ENCODE data around the gene CPNE8. TPM values are rescaled to one million over a fixed set of nuclear protein-coding genes. Genes with fewer than 3 reads are reported as not detected.

The CPNE8 gene
- total and polyA plus RNA-seq, 3 donors from 2014 or later = 9.3 to 13.1 (median 12.6) TPM

GRCh38 chr12:38629064-38629463, 276.3 kb downstream of the CPNE8 start:
- DNase-seq = no peak
- WGBS, 2 donors = 74 to 84% methylated on average over 2 of the region's 2 CpGs
- H3K9me3 ChIP-seq = no peaks in the 10 kb centered on the region
- no peaks in the 10 kb centered on the region for H3K36me3 ChIP-seq (ENCODE audit: low read depth, missing control alignments)
- H3K27me3 ChIP-seq = no peaks in the 10 kb centered on the region
- intact Hi-C loops (cut with DNase I; ENCODE audit: low total_unique reads) = no loop called here
- no peak overlapping the region for H3K4me3 ChIP-seq
- no peak overlapping the region for H3K27ac ChIP-seq
- TF ChIP-seq POLR2A (IDR thresholded peaks at IDR 0.05) = no peak
- no peak for TF ChIP-seq CTCF (IDR thresholded peaks at IDR 0.05)
- no peaks in the 10 kb centered on the region for H3K4me1 ChIP-seq

DNA sequence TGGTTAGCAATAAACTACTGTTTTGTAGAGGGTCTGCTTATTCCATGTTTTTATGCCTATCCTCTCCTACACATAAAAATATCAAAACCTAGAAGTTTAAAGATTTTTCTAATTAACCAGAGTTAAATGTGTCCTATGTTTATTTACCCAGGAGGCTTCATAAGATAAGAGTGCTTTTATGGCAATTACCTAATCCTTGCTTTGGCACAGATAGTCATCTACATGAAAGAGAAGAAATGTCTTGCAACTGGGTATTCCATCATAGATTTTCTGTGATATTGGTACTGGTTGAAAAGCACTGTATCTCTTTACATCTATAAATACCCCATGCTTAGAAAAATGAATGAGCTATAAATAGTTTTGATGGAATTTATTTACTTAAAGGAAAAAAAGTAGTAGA, 277.1 kb downstream of the CPNE8 start:
- no peak overlapping the region for H3K4me3 ChIP-seq
- no peaks in the 10 kb centered on the region for H3K27me3 ChIP-seq
- H3K9me3 ChIP-seq = no peaks in the 10 kb centered on the region
- intact Hi-C loops (cut with DNase I; ENCODE audit: low total_unique reads) = no loop called here
- DNase-seq = no peak
- no peaks in the 10 kb centered on the region for H3K4me1 ChIP-seq
- TF ChIP-seq CTCF (IDR thresholded peaks at IDR 0.05) (no peak), POLR2A (IDR thresholded peaks at IDR 0.05) (no peak)
- no peak overlapping the region for H3K27ac ChIP-seq
- no peaks in the 10 kb centered on the region for H3K36me3 ChIP-seq (ENCODE audit: low read depth, missing control alignments)

DNA sequence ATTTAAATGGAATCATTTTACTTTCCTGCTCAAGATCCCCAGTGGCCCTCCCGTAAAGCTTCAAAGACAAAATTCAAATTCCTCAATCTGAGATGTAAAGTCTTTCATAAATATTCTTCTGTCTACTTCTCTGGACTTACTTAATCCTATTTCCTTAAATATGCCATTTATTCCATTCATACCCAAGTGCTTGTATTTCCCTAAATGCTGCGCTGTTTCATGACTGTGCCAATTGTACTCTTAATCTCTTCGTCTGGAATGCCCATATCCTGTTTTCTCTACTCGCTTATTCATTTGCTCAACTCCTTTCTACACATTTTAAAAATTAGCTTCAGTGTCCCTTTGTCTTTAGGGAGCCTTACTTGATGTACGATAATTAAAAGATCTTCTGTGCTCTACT, 280.1 kb downstream of the CPNE8 start:
- intact Hi-C loops (cut with DNase I; ENCODE audit: low total_unique reads) = no loop called here
- H3K27ac ChIP-seq = no peak overlapping the region
- H3K36me3 ChIP-seq (ENCODE audit: low read depth, missing control alignments) = no peaks in the 10 kb centered on the region
- no peaks in the 10 kb centered on the region for H3K27me3 ChIP-seq
- H3K9me3 ChIP-seq = no peaks in the 10 kb centered on the region
- no peak for DNase-seq
- H3K4me1 ChIP-seq = no peaks in the 10 kb centered on the region
- WGBS, 2 donors = 72 to 77% methylated on average over 5 of the region's 5 CpGs
- no peak overlapping the region for H3K4me3 ChIP-seq
- no peak for TF ChIP-seq POLR2A (IDR thresholded peaks at IDR 0.05)
- no peak for TF ChIP-seq CTCF (IDR thresholded peaks at IDR 0.05)

- H3K36me3 ChIP-seq (ENCODE audit: low read depth, missing control alignments) = no peaks in the 10 kb centered on the region
- H3K27me3 ChIP-seq = no peaks in the 10 kb centered on the region
- no peaks in the 10 kb centered on the region for H3K4me1 ChIP-seq
- H3K4me3 ChIP-seq = no peak overlapping the region
- H3K9me3 ChIP-seq = no peaks in the 10 kb centered on the region
- TF ChIP-seq CTCF (IDR thresholded peaks at IDR 0.05) (no peak), POLR2A (IDR thresholded peaks at IDR 0.05) (no peak)
- no peak overlapping the region for H3K27ac ChIP-seq
- 44 to 64% methylated on average over 2 of the region's 2 CpGs for WGBS, 2 donors
- DNase-seq = no peak
- intact Hi-C loops (cut with DNase I; ENCODE audit: low total_unique reads) = no loop called here
Measured at GRCh38 chr12:38614171-38614570, 291.2 kb downstream of the CPNE8 start.

- TF ChIP-seq CTCF (IDR thresholded peaks at IDR 0.05) = no peak
- TF ChIP-seq POLR2A (IDR thresholded peaks at IDR 0.05) = no peak
- intact Hi-C loops (cut with DNase I; ENCODE audit: low total_unique reads) = no loop called here
- Histone ChIP-seq H3K9me3 (no peaks in the 10 kb centered on the region), H3K4me1 (no peaks in the 10 kb centered on the region), H3K27me3 (no peaks in the 10 kb centered on the region), H3K36me3 (ENCODE audit: low read depth, missing control alignments) (no peaks in the 10 kb centered on the region), H3K4me3 (no peak overlapping the region), H3K27ac (no peak overlapping the region)
- no peak for DNase-seq
- WGBS, 2 donors = 67 to 68% methylated on average over 2 of the region's 2 CpGs
Measured at GRCh38 chr12:38610808-38611350, 294.5 kb downstream of the CPNE8 start.

Data from testis (tissue), 3 donors.